ENCODE results near the gene GUCY1A2. TPM values are rescaled to one million over a fixed set of nuclear protein-coding genes. Genes with fewer than 3 reads are reported as not detected.
"Not testable (repeated sequence)": the region's sequence is repeated elsewhere in the genome, so short reads cannot be mapped to it uniquely, and the experiment has no call there.

The GUCY1A2 gene
- total RNA-seq, 1 experiment from 2014 or later: 0.55 TPM

- no peak overlapping the region for H2BK12ac ChIP-seq (ENCODE audit: insufficient read length, low read depth, low read length)
- no peaks in the 10 kb centered on the region for H3K79me2 ChIP-seq (ENCODE audit: insufficient read depth, low read length)
- H4K8ac ChIP-seq (replicated peaks; ENCODE audit: insufficient read length, low read depth, low read length): no peak overlapping the region
- no peaks in the 10 kb centered on the region for H3K27me3 ChIP-seq (ENCODE audit: insufficient read depth, low read length)
- no peak overlapping the region for H4K5ac ChIP-seq (ENCODE audit: insufficient read length, low read depth, low read length)
- no peak for DNase-seq
- no peak overlapping the region for H3K4ac ChIP-seq (ENCODE audit: low read depth, low read length)
- no peaks in the 10 kb centered on the region for H3K23me2 ChIP-seq (ENCODE audit: insufficient read length, low read depth, low read length, poor library complexity, severe bottlenecking)
- no peaks in the 10 kb centered on the region for H3K4me1 Mint-ChIP-seq
- TF ChIP-seq CTCF (conservative IDR thresholded peaks at IDR 0.05): no peak
- no peaks in the 10 kb centered on the region for H3K79me1 ChIP-seq (ENCODE audit: insufficient read depth, low read depth, low read length, poor library complexity, severe bottlenecking)
- H2BK120ac ChIP-seq (ENCODE audit: low read depth, low read length, poor library complexity, severe bottlenecking): no peak overlapping the region
- no peak overlapping the region for H3K14ac ChIP-seq (ENCODE audit: insufficient read depth, low read length)
- no peak overlapping the region for H4K91ac ChIP-seq (ENCODE audit: insufficient read length, low read depth, low read length)
- H3K56ac ChIP-seq (ENCODE audit: insufficient read length, low read depth, low read length): no peak overlapping the region
- H3K36me3 Mint-ChIP-seq (ENCODE audit: insufficient read depth in 1 of 3, low read depth in 3 of 3): peaks cover 25 to 32% (median 31%) of the 10 kb centered on the region in 3 experiments
- no peak overlapping the region for H2AK5ac ChIP-seq (ENCODE audit: insufficient read length, low read length)
- H3K27ac Mint-ChIP-seq: no peak overlapping the region
- H2BK15ac ChIP-seq (ENCODE audit: low read depth, low read length): no peak overlapping the region
- no peak overlapping the region for H3K4me2 ChIP-seq (ENCODE audit: insufficient read depth, insufficient read length, low read length)
- H3K9me3 ChIP-seq (ENCODE audit: control insufficient read depth, low read depth, low read length): peaks cover 13% of the 10 kb centered on the region
- WGBS (ENCODE audit: extremely low coverage, insufficient read length, low lambda C conversion rate): no CpG with 5 or more reads among the region's 1 CpG
- no peak overlapping the region for H3K4me3 Mint-ChIP-seq
- no peaks in the 10 kb centered on the region for H3K4me1 ChIP-seq (ENCODE audit: insufficient read depth, low read length)
- H4K20me1 ChIP-seq (ENCODE audit: control insufficient read depth, insufficient read depth, insufficient read length): no peaks in the 10 kb centered on the region
- H3K9ac ChIP-seq (ENCODE audit: extremely low read depth, insufficient read length, low read length): no peak overlapping the region
- no peak overlapping the region for H3K27ac ChIP-seq (ENCODE audit: insufficient read length, low read depth, low read length)
- H3K23ac ChIP-seq (ENCODE audit: insufficient read length, low read depth, low read length): no peak overlapping the region
- H3K27me3 Mint-ChIP-seq (ENCODE audit: low read depth): no peaks in the 10 kb centered on the region; the same call in 1 of the 2 replicates
- no peak overlapping the region for H3K18ac ChIP-seq (ENCODE audit: insufficient read length, low read depth, low read length)
- H2BK20ac ChIP-seq (ENCODE audit: low read depth, low read length, poor library complexity, severe bottlenecking): no peak overlapping the region
- no peak overlapping the region for H3T11ph ChIP-seq (ENCODE audit: low read length)
- peaks cover 39 to 51% of the 10 kb centered on the region in 2 experiments for H3K9me3 Mint-ChIP-seq
- no peak overlapping the region for H2AFZ ChIP-seq (ENCODE audit: low read length)
- no peak overlapping the region for H2BK5ac ChIP-seq (ENCODE audit: insufficient read length, low read length)
Measured at GRCh38 chr11:107054391-107054790, 36.1 kb upstream of the GUCY1A2 start.

GRCh38 chr11:107051332-107051731, 33.1 kb upstream of the GUCY1A2 start:
- H4K5ac ChIP-seq (ENCODE audit: insufficient read length, low read depth, low read length); H3K79me2 ChIP-seq (ENCODE audit: insufficient read depth, low read length); H3K4me1 Mint-ChIP-seq; H3K4ac ChIP-seq (ENCODE audit: low read depth, low read length); H2BK12ac ChIP-seq (ENCODE audit: insufficient read length, low read depth, low read length); H4K8ac ChIP-seq (replicated peaks; ENCODE audit: insufficient read length, low read depth, low read length); H4K91ac ChIP-seq (ENCODE audit: insufficient read length, low read depth, low read length); H3K27me3 Mint-ChIP-seq (ENCODE audit: low read depth); H3K27ac Mint-ChIP-seq; H2BK5ac ChIP-seq (ENCODE audit: insufficient read length, low read length); H3K18ac ChIP-seq (ENCODE audit: insufficient read length, low read depth, low read length); H2BK120ac ChIP-seq (ENCODE audit: low read depth, low read length, poor library complexity, severe bottlenecking); H2AFZ ChIP-seq (ENCODE audit: low read length); H2BK20ac ChIP-seq (ENCODE audit: low read depth, low read length, poor library complexity, severe bottlenecking); H3K4me3 Mint-ChIP-seq; H2BK15ac ChIP-seq (ENCODE audit: low read depth, low read length); H3K27me3 ChIP-seq (ENCODE audit: insufficient read depth, low read length); H3K14ac ChIP-seq (ENCODE audit: insufficient read depth, low read length); H3K27ac ChIP-seq (ENCODE audit: insufficient read length, low read depth, low read length); H3K23me2 ChIP-seq (ENCODE audit: insufficient read length, low read depth, low read length, poor library complexity, severe bottlenecking); H3K9ac ChIP-seq (ENCODE audit: extremely low read depth, insufficient read length, low read length); H3K4me1 ChIP-seq (ENCODE audit: insufficient read depth, low read length); H3K56ac ChIP-seq (ENCODE audit: insufficient read length, low read depth, low read length); H3K4me2 ChIP-seq (ENCODE audit: insufficient read depth, insufficient read length, low read length); H3T11ph ChIP-seq (ENCODE audit: low read length); H4K20me1 ChIP-seq (ENCODE audit: control insufficient read depth, insufficient read depth, insufficient read length); DNase-seq; H2AK5ac ChIP-seq (ENCODE audit: insufficient read length, low read length); H3K23ac ChIP-seq (ENCODE audit: insufficient read length, low read depth, low read length); H3K79me1 ChIP-seq (ENCODE audit: insufficient read depth, low read depth, low read length, poor library complexity, severe bottlenecking): not testable (repeated sequence)
- Mint-ChIP-seq H3K36me3 (ENCODE audit: insufficient read depth in 1 of 3, low read depth in 3 of 3) (peaks cover 25 to 32% (median 32%) of the 10 kb centered on the region in 3 experiments), H3K9me3 (peaks cover 50 to 61% of the 10 kb centered on the region in 2 experiments)
- H3K9me3 ChIP-seq (ENCODE audit: control insufficient read depth, low read depth, low read length): peaks cover 13% of the 10 kb centered on the region
- no CpG with 5 or more reads among the region's 4 CpGs for WGBS (ENCODE audit: extremely low coverage, insufficient read length, low lambda C conversion rate)

Measured in H9 (cell line).